Stimulated activated CD8-positive, alpha-beta memory T cell treated with anti-CD3 and anti-CD28 coated beads, Interleukin-15, amount 100 ng/mL, for 48 hours (primary cell): ENCODE results near the gene GATA2.

Experiments used
- DNase-seq, 2 donors: peaks; one replicate each; pipeline ENCODE4 v3.0.0-alpha.2; 2020; ENCODE audit warnings: low read depth in 2 of 2

Gene GATA2

GRCh38 chr3:128488636-128488990 lies 4.4 kb downstream of the GATA2 start:
- DNase-seq: no peak

DNA sequence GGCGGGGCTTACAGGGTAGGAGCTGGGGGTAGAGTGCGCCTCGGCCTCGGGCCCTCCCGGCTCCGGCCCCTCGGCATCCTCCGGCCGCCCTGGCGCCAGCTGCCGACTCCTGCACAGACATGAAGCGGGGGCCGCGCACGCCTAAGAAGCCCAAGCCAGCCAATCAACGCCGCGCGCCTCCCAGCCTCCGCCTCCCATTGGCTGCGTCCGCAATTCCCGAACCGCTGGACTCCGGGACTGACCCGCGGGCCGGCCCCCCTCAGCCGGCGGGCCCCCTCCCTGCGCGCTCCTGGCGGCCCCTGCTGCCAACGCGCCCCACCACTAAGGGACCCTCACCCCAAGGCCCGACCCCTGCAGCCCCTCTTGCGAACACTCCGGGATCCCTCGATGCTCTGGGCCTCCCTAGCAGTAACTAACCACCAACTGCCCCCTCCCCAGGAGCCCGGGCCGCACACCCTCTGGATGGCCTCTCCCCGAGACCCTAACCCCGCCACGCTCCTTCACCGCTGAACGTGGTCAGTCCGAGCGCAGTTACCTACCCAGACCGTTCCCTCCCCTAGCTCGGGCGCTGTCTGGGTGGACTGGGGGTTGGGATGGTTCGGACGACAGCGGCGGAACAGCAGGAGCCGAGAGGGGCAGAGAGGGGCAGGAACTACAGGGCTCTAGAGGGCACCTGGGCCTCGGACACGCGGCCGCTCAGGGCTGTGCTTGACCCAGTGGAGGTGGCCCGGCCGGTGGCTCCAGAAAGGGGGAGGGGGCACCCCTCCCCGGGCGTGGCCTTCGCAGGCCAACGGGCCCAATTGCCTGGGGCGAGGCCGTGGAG lies 5.0 kb downstream of the GATA2 start:
- no peak for DNase-seq

GRCh38 chr3:128487538-128487812 lies 5.5 kb downstream of the GATA2 start:
- DNase-seq: no peak

- no peak for DNase-seq
Measured at GRCh38 chr3:128486681-128487537, 6.1 kb downstream of the GATA2 start.

DNA sequence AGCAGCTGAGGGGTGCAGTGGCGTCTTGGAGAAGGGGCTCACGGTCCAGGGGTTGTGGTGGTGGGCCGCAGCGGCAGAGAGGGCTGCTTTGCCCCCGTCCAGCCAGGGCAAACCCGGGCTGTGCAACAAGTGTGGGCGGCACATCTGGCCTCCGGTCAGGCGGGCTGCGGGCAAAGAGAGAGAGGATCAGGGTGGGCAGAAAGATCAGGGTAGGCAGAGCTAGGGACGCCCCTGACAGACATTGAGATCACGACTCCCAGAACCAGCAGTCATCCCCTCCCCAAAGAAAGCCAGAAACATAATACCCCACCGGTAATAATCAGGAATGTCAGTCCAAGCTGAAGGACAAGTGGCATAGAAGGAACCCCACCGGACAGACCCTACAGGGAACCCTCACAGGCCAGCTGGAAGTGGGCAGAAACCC lies 6.8 kb downstream of the GATA2 start:
- no peak for DNase-seq

- DNase-seq: no peak
Measured at GRCh38 chr3:128485282-128486204, 7.5 kb downstream of the GATA2 start.

DNA sequence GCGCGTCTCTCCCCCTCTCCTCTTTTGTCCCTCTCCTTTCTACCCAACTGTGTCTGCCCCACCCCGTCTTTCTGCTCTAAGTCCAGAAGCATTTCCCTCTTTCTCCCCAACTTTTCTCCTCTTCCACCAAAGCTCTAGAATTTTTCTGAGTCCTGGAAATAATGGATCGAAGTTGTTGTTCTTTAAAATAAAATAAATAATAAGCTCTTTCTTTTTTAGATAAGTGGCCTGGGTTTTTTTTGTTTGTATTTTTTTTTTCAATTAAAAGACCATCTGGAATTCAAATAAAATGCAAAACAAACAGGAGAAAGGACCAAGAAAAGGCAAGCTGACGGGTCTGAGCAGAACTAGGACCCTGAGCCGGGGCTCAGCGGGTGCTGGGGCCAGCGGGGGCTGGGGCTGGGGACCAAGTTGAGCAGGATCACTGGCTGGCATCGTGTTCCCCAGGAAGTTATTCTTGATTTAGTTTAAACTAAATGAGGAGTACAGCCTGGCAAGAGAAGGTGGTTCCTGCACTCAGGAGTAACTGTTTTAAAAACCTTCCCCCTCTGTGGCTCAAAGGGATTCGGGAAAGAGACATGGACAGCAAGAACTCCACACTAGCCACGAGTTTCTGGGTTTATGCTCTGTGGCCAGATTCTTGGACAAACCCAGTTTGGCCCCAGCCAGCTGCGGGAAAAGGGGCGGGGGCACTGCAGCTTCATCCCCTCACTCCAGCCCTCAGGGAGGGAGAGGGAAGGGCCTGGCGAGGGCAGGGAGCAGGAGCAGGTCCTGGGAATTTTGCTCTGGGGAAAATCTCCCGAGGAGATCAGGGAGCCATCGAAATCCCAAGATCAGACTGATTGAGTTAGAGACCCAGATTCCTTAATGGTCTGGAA lies 8.4 kb downstream of the GATA2 start:
- no peak for DNase-seq

- DNase-seq: no peak
Measured at GRCh38 chr3:128483657-128484403, 9.2 kb downstream of the GATA2 start.

- no peak for DNase-seq
Measured at GRCh38 chr3:128482666-128483656, 10.0 kb downstream of the GATA2 start.

DNA sequence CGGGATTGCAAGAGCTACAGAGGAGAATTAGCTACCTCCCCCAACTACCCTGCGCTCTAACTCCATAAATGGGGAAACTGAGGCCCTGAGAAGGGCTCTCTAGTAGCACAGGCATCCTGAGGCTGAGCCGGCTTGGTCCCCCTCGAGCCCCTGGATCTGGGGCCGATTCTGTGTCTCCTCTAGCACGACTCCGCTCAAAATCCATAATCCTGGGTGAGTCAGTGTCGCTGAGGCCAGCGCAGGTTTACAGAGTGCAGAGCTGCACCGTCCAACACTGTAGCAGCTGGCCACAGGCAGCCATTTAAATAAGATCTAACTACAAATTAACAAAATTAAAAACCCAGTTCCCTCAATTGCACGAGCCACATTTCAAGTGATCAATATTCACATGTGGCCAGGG lies 10.8 kb downstream of the GATA2 start:
- DNase-seq: no peak

DNA sequence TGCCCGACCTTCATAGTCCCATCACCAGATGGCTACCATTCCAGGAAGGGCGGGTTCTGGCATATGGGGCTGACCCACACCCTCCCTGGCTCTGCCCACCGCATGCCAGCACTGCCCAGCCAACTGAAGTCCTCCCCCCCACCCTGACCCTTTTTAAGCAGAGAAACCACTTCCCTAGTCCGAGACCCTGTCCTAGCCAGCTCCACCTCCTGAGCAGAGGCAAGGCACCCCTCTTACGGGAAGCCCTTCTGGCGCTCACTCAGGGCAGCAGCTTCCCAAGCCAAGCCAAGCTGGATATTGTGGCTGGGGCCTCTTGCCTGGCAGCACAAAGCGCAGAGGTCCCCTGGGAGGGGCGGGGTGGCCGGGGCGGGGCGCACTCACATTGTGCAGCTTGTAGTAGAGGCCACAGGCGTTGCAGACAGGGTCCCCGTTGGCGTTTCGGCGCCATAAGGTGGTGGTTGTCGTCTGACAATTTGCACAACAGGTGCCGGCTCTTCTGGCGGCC lies 11.5 kb downstream of the GATA2 start:
- no peak for DNase-seq

GRCh38 chr3:128480717-128481437 lies 12.1 kb downstream of the GATA2 start:
- no peak for DNase-seq

DNA sequence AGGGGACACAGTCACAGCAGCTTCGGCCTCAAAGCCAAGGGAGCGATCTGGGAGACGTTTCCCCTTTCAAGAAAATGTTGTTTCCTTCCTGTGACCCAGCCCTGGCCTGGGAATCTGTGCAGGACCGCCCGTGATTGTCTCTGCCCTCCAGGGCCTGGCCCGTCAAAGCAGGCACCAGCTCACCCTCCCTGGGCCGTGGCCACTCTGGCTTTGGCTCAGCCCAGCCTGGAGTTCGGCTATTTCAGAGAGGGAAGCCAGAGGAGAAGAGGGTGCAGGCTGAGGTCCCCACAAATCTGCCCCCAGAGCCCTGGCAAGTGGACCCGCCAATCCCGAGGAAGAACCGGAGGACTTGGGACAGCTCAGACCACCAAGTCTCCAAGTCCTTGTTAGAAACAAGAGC lies 12.7 kb downstream of the GATA2 start:
- no peak for DNase-seq

DNA sequence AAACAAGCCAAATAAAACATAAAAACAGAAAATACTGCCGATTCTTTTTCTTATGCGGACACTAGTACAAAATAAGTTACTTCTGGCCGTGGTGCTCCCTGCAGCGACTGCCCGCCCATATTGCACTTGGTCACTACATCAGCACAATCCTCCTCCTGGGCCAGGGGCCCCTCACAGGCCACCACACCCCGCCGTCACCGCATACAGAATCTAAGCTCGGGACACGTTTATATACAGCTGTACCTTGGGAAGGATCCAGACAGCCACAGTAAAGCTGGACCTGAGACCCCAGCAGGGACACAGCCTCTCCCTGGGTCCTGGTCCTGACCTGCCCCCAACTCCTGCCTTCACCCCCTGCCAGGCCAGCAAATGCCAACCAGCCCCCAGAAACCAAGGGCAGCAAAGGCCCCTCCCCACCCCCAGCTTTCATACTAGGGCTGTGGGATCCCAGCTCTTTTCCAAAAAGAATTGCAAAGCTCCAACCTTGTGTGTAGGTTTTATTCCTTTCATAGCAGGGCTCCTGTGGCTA lies 13.4 kb downstream of the GATA2 start:
- DNase-seq: no peak

- no peak for DNase-seq
Measured at GRCh38 chr3:128478576-128479506, 14.2 kb downstream of the GATA2 start.

DNA sequence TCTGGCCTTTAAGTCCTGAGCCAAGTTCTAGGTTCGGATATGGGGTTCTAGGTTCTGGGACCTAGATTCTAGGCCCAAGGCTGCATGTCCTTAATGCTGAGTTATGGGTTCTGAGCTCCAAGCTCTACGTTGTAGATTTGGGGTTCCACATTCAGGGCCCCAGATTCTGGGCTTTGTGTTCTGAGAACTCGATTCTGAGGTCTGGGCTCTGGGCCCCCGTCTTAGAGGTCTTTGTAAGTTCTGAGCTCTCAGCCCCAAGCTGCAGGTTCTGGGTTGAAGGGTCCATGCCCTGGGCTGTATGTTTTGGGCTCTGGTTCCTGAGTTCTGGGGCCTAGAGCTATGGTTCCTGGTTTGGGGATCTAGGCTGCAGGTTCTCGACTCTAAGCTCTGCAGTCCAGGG lies 16.3 kb downstream of the GATA2 start:
- DNase-seq: no peak

- DNase-seq: no peak
Measured at GRCh38 chr3:128475355-128475754, 17.6 kb downstream of the GATA2 start.
